HG02642 (cell line): ENCODE measurements around the gene MKNK1.

Experiments
- ATAC-seq: cut with Tn5 transposase; IDR thresholded peaks from one replicate; pipeline ENCODE4 v1.9.1; 2021; ENCODE audit warnings: mild to moderate bottlenecking; ENCODE audit not compliant: unreplicated experiment, poor library complexity

The MKNK1 gene

DNA sequence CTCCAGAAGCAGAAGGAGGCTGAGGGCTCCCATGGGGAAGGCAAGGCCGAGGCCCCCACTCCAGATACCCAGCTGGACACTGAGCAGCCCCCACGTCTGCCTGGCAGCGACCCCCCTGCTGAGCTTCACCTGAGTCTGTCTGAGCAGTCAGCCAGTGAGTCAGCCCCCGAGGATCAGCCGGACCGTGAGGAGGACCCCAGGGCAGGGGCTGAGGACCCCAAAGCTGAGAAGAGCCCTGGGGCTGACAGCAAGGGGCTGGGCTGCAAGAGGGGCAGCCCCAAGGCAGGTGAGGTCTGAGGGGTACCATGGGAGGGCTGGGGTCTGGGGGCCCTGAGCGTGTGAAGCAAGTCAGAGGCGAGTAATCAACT lies 93.1 kb downstream of the MKNK1 start:
- ATAC-seq, result no peak

DNA sequence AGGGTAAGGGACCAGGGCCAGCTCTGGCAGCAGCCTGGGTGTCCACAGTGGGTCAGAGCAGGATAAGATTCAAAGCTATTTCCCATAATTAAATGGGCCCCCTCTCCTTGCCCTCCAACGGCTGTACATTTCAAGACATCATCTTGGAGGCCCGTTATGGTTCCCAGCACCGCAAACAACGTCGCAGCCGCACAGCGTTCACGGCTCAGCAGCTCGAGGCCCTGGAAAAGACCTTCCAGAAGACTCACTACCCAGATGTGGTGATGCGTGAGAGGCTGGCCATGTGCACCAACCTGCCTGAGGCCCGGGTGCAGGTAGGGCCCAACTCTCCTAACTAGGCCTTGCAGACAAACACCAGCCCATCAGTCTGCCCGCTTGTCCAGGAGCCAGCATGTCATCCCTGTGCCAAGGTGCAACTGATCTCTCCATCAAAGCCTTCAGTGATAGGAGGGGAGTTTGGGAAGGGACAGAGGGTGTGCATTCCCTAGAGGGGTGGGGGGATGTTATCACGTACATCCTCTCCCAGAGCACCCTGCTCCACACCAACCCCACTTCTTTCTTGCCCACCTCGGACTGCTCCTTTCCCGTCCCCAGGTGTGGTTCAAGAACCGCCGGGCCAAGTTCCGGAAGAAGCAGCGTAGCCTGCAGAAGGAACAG lies 93.6 kb downstream of the MKNK1 start:
- ATAC-seq, result no peak

GRCh38 chr1:46508757-46509156 lies 95.3 kb downstream of the MKNK1 start:
- ATAC-seq, result no peak
